Karpas-422 (cell line): ENCODE measurements around the gene RXYLT1. TPM values are rescaled to one million over a fixed set of nuclear protein-coding genes. Genes with fewer than 3 reads are reported as not detected.

ENCODE experiments used
- DNase-seq: peaks from one replicate; pipeline ENCODE4 v3.0.0-alpha.2; 2015
- H2AFZ ChIP-seq: fragments of 200-600 bp; sonication (generic); 2 replicates; pipeline ENCODE4 v1.6.1; 2014; ENCODE audit warnings: antibody characterized with exemption, low read length, mixed read lengths
- H3K27ac ChIP-seq: fragments of 200-600 bp; sonication (generic); 2 replicates; pipeline ENCODE4 v1.5.1; 2014; ENCODE audit warnings: mild to moderate bottlenecking, low read length, moderate library complexity
- H3K27me3 ChIP-seq: fragments of 200-600 bp; sonication (generic); 2 replicates; pipeline ENCODE4 v1.6.1; 2014; ENCODE audit warnings: low read length, mixed read lengths
- H3K36me3 ChIP-seq: fragments of 200-600 bp; sonication (generic); 2 replicates; pipeline ENCODE4 v1.6.1; 2014; ENCODE audit warnings: low read length, mixed read lengths; ENCODE audit not compliant: insufficient read depth
- H3K4me1 ChIP-seq: fragments of 200-600 bp; sonication (generic); 2 replicates; pipeline ENCODE4 v1.6.1; 2014; ENCODE audit warnings: mild to moderate bottlenecking, low read length, mixed read lengths
- H3K4me2 ChIP-seq: fragments of 200-600 bp; sonication (generic); 2 replicates; pipeline ENCODE4 v1.6.1; 2014; ENCODE audit warnings: low read length, low read depth, mild to moderate bottlenecking; ENCODE audit not compliant: poor library complexity, severe bottlenecking
- H3K4me3 ChIP-seq: fragments of 200-600 bp; sonication (generic); 2 replicates; pipeline ENCODE4 v1.5.1; 2014; ENCODE audit warnings: mild to moderate bottlenecking, antibody characterized with exemption, low read length, mixed read lengths
- H3K79me2 ChIP-seq: fragments of 200-600 bp; sonication (generic); 2 replicates; pipeline ENCODE4 v1.6.1; 2014; ENCODE audit warnings: mild to moderate bottlenecking, low read length, mixed read lengths
- H3K9ac ChIP-seq: fragments of 200-600 bp; sonication (generic); 2 replicates; pipeline ENCODE4 v1.6.0; 2014; ENCODE audit warnings: low read length
- H3K9me2 ChIP-seq: fragments of 200-600 bp; sonication (generic), shearing (Covaris generic); replicated peaks from 2 replicates; pipeline ENCODE4 v1.6.0; 2014; ENCODE audit warnings: mild to moderate bottlenecking, low read length, moderate library complexity; ENCODE audit not compliant: insufficient read depth
- H3K9me3 ChIP-seq: fragments of 300-700, 200-600 bp; sonication (generic); 2 replicates; pipeline ENCODE4 v1.6.1; 2014; ENCODE audit warnings: low read length, mixed read lengths
- H4K20me1 ChIP-seq: fragments of 200-600 bp; sonication (generic); 2 replicates; pipeline ENCODE4 v1.6.1; 2014; ENCODE audit warnings: mild to moderate bottlenecking, antibody characterized with exemption, low read length, low read depth; ENCODE audit not compliant: insufficient read depth
- total RNA-seq: library from RNA; depleted of rRNA; stranded (reverse); fragments of >200 nt; shearing (Covaris generic); gene quantifications from 2 replicates; pipeline ENCODE4 v1.2.3, GENCODE V29; 2014; ENCODE audit warnings: low replicate concordance

The RXYLT1 gene
- total RNA-seq, 1 experiment from 2014 or later, result 31.3 TPM

DNA sequence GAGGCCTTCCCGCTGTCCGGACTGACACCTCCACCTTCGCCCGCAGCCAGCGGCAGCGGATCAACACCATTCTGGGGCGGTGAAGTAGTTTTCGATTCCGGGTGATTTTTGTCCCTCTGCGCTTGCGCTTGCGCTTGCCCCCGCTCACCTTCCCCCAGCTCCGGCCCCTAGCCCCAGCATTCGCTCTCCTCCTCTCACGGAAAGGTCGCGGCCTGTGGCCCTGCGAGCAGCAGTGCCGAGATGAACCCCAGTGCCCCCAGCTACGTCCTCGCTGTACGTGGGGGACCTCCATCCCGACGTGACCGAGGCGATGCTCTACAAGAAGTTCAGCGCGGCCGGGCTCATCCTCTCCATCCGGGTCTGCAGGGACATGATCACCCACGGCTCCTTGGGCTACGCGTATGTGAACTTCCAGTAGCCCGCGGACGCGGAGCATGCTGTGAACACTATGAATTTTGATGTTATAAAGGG is 42.1 kb downstream of the RXYLT1 start:
- H3K4me1 ChIP-seq, result no peaks in the 10 kb centered on the region
- H3K9me2 ChIP-seq, result no peaks in the 10 kb centered on the region
- no peak overlapping the region for H3K4me2 ChIP-seq
- no peaks in the 10 kb centered on the region for H3K27me3 ChIP-seq
- H3K9ac ChIP-seq, result no peak overlapping the region
- no peaks in the 10 kb centered on the region for H4K20me1 ChIP-seq
- no peaks in the 10 kb centered on the region for H3K36me3 ChIP-seq
- H2AFZ ChIP-seq, result no peak overlapping the region
- H3K27ac ChIP-seq, result no peak overlapping the region
- no peaks in the 10 kb centered on the region for H3K79me2 ChIP-seq
- DNase-seq, result peak; percentile 40
- no peaks in the 10 kb centered on the region for H3K9me3 ChIP-seq
- no peak overlapping the region for H3K4me3 ChIP-seq

DNA sequence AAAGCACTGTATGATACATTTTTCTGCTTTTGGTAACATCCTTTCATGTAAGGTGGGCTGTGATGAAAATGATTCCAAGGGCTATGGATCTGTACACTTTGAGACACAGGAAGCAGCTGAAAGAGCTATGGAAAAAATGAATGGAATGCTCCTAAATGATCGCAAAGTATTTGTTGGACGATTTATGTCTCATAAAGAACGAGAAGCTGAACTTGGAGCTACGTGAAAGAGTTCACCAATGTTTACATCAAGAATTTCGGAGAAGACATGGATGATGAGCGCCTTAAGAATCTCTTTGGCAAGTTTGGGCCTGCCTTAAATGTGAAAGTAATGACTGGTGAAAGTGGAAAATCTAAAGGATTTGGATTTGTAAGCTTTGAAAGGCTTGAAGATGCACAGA is 42.6 kb downstream of the RXYLT1 start:
- Histone ChIP-seq H3K4me3 (no peak overlapping the region), H3K27me3 (no peaks in the 10 kb centered on the region), H4K20me1 (no peaks in the 10 kb centered on the region), H3K9me3 (no peaks in the 10 kb centered on the region), H3K36me3 (no peaks in the 10 kb centered on the region), H3K4me1 (no peaks in the 10 kb centered on the region), H2AFZ (no peak overlapping the region), H3K4me2 (no peak overlapping the region), H3K9me2 (no peaks in the 10 kb centered on the region), H3K27ac (no peak overlapping the region), H3K79me2 (no peaks in the 10 kb centered on the region), H3K9ac (no peak overlapping the region)
- no peak for DNase-seq

DNA sequence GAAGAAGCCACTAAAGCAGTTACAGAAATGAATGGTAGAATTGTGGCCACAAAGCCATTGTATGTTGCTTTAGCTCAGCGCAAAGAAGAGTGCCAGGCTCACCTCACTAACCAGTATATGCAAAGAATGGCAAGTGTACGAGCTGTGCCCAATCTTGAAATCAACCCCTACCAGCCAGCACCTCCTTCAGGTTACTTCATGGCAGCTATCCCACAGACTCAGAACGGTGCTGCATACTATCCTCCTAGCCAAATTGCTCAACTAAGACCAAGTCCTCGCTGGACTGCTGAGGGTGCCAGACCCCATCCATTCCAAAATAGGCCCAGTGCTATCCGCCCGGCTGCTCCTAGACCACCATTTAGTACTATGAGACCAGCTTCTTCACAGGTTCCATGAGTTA is 43.3 kb downstream of the RXYLT1 start:
- H3K27me3 ChIP-seq, result no peaks in the 10 kb centered on the region
- no peak overlapping the region for H3K9ac ChIP-seq
- peak; percentile 39 for DNase-seq
- H3K36me3 ChIP-seq, result no peaks in the 10 kb centered on the region
- no peaks in the 10 kb centered on the region for H3K4me1 ChIP-seq
- no peak overlapping the region for H3K4me2 ChIP-seq
- H4K20me1 ChIP-seq, result no peaks in the 10 kb centered on the region
- no peak overlapping the region for H3K4me3 ChIP-seq
- no peaks in the 10 kb centered on the region for H3K79me2 ChIP-seq
- no peaks in the 10 kb centered on the region for H3K9me3 ChIP-seq
- H3K27ac ChIP-seq, result no peak overlapping the region
- H2AFZ ChIP-seq, result no peak overlapping the region
- H3K9me2 ChIP-seq, result no peaks in the 10 kb centered on the region

DNA sequence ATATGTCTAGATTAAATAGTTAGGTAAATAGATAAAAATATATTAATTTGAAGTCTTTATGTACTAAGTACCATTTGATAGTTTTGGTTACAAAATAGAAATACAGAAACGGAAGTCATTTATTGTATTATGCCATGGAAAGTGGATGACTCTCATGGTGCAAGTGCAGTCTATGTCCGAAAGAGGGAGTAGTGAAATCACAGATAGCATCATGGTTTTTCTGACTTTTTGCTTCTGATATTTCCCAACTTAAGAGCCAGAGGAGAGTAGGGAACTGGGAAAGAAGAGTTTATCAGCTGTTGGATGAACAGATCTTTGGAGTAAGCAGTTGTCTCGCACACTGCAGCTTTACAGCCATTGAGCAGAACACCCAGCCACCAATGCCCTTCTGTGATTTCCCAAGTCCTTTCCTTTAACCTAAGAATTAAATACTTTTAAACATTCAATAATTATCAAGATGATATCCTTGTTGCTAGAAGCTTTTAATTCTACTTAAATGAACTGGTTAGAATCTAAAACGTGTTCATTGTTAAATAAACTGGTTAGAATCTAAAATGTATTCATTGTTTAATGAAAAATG is 46.4 kb downstream of the RXYLT1 start:
- Histone ChIP-seq H3K4me2 (peak overlapping the region; percentile 42), H3K9me3 (no peaks in the 10 kb centered on the region), H3K9ac (no peak overlapping the region), H3K4me1 (no peaks in the 10 kb centered on the region), H4K20me1 (no peaks in the 10 kb centered on the region), H3K4me3 (no peak overlapping the region), H3K79me2 (no peaks in the 10 kb centered on the region), H3K27ac (no peak overlapping the region), H3K36me3 (no peaks in the 10 kb centered on the region), H3K9me2 (no peaks in the 10 kb centered on the region), H2AFZ (no peak overlapping the region), H3K27me3 (no peaks in the 10 kb centered on the region)
- peak; percentile 75 for DNase-seq

DNA sequence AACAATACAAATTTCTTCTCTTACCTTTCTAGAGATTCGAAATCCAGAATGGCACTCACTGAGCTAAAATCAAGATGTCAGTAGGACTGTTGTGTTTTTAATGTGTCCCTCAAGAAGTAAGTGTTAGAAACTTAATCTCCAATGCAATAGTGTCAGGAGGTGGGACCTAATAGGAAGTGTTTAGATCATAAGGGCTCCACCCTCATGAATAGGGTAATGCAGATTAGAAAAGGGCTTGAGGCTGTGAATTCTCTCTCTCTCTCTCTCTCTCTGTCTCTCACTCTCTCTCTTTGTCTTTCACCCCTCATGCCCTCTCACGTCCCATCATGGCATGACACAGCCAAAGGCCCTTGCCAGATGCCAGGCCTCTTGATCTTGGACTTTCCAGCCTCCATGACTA is 49.2 kb downstream of the RXYLT1 start:
- H4K20me1 ChIP-seq, result no peaks in the 10 kb centered on the region
- peak; percentile 22 for DNase-seq
- H3K9me2 ChIP-seq, result no peaks in the 10 kb centered on the region
- H3K36me3 ChIP-seq, result no peaks in the 10 kb centered on the region
- no peaks in the 10 kb centered on the region for H3K79me2 ChIP-seq
- H2AFZ ChIP-seq, result no peak overlapping the region
- H3K4me1 ChIP-seq, result no peaks in the 10 kb centered on the region
- H3K27me3 ChIP-seq, result no peaks in the 10 kb centered on the region
- H3K4me3 ChIP-seq, result no peak overlapping the region
- H3K4me2 ChIP-seq, result no peak overlapping the region
- H3K9me3 ChIP-seq, result no peaks in the 10 kb centered on the region
- H3K27ac ChIP-seq, result no peak overlapping the region
- H3K9ac ChIP-seq, result no peak overlapping the region

DNA sequence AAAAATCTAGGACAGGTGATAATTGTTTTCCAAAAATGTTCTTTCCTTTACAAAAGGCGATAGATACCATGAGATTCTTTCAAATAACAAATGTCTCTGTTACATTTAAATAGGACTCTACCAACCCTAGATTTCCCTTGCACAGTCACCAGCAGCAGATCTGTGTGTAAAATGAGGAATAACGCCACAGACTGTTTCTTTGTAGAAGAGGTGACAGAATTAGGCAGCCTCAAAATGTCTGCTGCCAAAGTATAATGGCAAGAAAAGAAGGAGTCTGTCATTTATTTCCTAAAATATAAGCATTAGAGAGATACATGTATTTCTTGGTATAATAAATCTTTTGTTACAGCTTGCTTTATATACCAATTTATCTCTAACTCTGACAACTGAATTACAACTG is 56.3 kb downstream of the RXYLT1 start:
- no peaks in the 10 kb centered on the region for H3K27me3 ChIP-seq
- no peaks in the 10 kb centered on the region for H3K79me2 ChIP-seq
- no peak overlapping the region for H3K4me2 ChIP-seq

DNA sequence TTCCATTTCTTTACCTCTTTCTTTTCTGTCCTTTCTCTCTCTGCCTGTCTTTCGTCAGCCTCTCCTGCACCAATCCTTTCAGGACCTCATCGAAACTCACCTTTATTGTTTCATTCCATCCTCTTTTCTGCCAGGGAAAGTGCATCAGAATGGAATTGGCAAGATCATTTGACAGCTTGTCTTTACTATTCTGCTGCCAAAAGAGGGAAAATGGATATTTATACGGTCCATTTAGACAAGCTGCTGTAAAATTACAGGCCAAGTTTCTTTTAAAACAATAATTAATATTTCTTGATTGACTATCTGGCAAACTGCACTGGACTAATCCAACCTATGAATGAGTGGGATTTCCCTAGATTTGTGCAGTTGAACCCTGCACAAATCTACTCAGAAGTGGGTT is 57.2 kb downstream of the RXYLT1 start:
- no peak for DNase-seq
- no peaks in the 10 kb centered on the region for H3K4me1 ChIP-seq
- no peaks in the 10 kb centered on the region for H3K9me2 ChIP-seq
- no peaks in the 10 kb centered on the region for H3K9me3 ChIP-seq
- no peak overlapping the region for H3K4me2 ChIP-seq
- no peaks in the 10 kb centered on the region for H4K20me1 ChIP-seq
- H3K27ac ChIP-seq, result no peak overlapping the region
- no peak overlapping the region for H3K4me3 ChIP-seq
- H3K9ac ChIP-seq, result no peak overlapping the region
- H3K36me3 ChIP-seq, result no peaks in the 10 kb centered on the region
- H3K79me2 ChIP-seq, result no peaks in the 10 kb centered on the region
- no peak overlapping the region for H2AFZ ChIP-seq
- H3K27me3 ChIP-seq, result no peaks in the 10 kb centered on the region

More for the DNA sequence above, 56.3 kb downstream of the RXYLT1 start:
- H4K20me1 ChIP-seq, result no peaks in the 10 kb centered on the region
- no peak overlapping the region for H3K27ac ChIP-seq
- H3K9me3 ChIP-seq, result no peaks in the 10 kb centered on the region
- H3K36me3 ChIP-seq, result no peaks in the 10 kb centered on the region
- H3K9ac ChIP-seq, result no peak overlapping the region
- H3K4me1 ChIP-seq, result no peaks in the 10 kb centered on the region
- no peaks in the 10 kb centered on the region for H3K9me2 ChIP-seq
- DNase-seq, result no peak
- no peak overlapping the region for H3K4me3 ChIP-seq
- no peak overlapping the region for H2AFZ ChIP-seq

DNA sequence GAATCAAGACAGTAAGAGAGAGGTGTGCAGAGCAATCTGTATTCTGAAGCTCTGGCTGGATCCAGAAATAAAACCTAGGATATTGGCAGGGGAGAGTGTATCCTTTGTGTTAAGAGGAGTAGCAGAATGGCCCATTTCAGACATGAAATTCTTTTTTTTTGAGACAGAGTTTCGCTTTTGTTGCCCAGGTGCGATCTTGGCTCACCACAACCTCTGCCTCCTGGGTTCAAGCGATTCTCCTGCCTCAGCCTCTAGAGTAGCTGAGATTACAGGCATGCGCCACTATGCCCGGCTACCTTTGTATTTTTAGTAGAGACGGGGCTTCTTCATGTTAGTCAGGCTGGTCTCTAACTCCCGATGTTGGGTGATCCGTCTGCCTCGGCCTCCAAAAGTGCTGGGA is 58.7 kb downstream of the RXYLT1 start:
- no peak overlapping the region for H2AFZ ChIP-seq
- peaks cover 3% of the 10 kb centered on the region; the same call in 1 of the 2 replicates for H3K4me1 ChIP-seq
- H3K27me3 ChIP-seq, result no peaks in the 10 kb centered on the region
- H3K9ac ChIP-seq, result no peak overlapping the region
- no peak overlapping the region for H3K27ac ChIP-seq
- no peaks in the 10 kb centered on the region for H3K9me3 ChIP-seq
- no peak overlapping the region for H3K4me2 ChIP-seq
- DNase-seq, result no peak
- no peak overlapping the region for H3K4me3 ChIP-seq
- no peaks in the 10 kb centered on the region for H3K79me2 ChIP-seq
- no peaks in the 10 kb centered on the region for H3K36me3 ChIP-seq
- no peaks in the 10 kb centered on the region for H3K9me2 ChIP-seq
- H4K20me1 ChIP-seq, result no peaks in the 10 kb centered on the region
